ENCODE results near the gene ZP3.

- no peak for TF ChIP-seq POLR2A (IDR thresholded peaks at IDR 0.05; ENCODE audit: low read length)
- TF ChIP-seq GATA1 (IDR thresholded peaks at IDR 0.05; ENCODE audit: low read depth, low read length): no peak
Observed at GRCh38 chr7:76396864-76397263, 27.9 kb upstream of the ZP3 start.

Data from erythroblast (primary cell).